A549 (cell line): ENCODE measurements around the gene ITSN1. TPM values are rescaled to one million over a fixed set of nuclear protein-coding genes. Genes with fewer than 3 reads are reported as not detected.

ENCODE experiments used
- ATAC-seq, 2 experiments: fragments of 200-7000 bp in 1 of 2; fragments of >200 bp in 1 of 2; cut with Nextera tagmentation in 1 of 2; cut with Tn5 transposase in 1 of 2; 3 replicates each; pipeline versions ENCODE4 v1.8.0 to v1.9.1; 2018 to 2020; ENCODE audit warnings: mild to moderate bottlenecking in 1 of 2, moderate library complexity in 1 of 2
- CTCF ChIA-PET: fragments of 300-600 bp; sonication (Branson Sonifier 250); formaldehyde crosslinking; extraction: SDS; loops from one replicate; lab custom pipeline; 2021; ENCODE audit warnings: antibody characterized with exemption, inconsistent platforms; lab: Yijun Ruan, JAX
- POLR2A ChIA-PET: fragments of 350-600 bp; formaldehyde crosslinking; extraction: SDS; loops from one replicate; lab custom pipeline; 2021; ENCODE audit warnings: antibody characterized with exemption, inconsistent platforms; lab: Yijun Ruan, JAX
- DNase-seq, 2 experiments: peaks; one replicate each; pipeline versions ENCODE4 v3.0.0 to v3.0.0-alpha.2; 2011 to 2016; ENCODE audit warnings: low read depth in 1 of 2, low spot score in 1 of 2
- FAIRE-seq: peaks from 2 replicates; lab custom pipeline; 2011; peaks lifted over from hg19 to GRCh38; lab: Jason Lieb, UNC
- H3K27ac ChIP-seq, 2 experiments: fragments of >200 bp; sonication (Bioruptor Twin); formaldehyde crosslinking; 3 replicates each; pipeline ENCODE4 v1.5.1; 2016 to 2017
- H3K4me1 ChIP-seq: fragments of >200 bp; sonication (Bioruptor Twin); formaldehyde crosslinking; 3 replicates; pipeline ENCODE4 v1.6.1; 2016
- H3K4me2 ChIP-seq: fragments of >200 bp; sonication (Bioruptor Twin); formaldehyde crosslinking; 3 replicates; pipeline ENCODE4 v1.6.1; 2016
- H3K4me3 ChIP-seq: fragments of >200 bp; sonication (Bioruptor Twin); formaldehyde crosslinking; 3 replicates; pipeline ENCODE4 v1.5.1; 2016
- H3K9me3 ChIP-seq: fragments of >200 bp; sonication (Bioruptor Twin); formaldehyde crosslinking; 3 replicates; pipeline ENCODE4 v1.6.1; 2016
- CBX8 ChIP-seq: fragments of 200-600 bp; sonication (generic); IDR thresholded peaks from 2 replicates; pipeline ENCODE4 v1.6.1; 2016
- CTCF ChIP-seq: fragments of >200 bp; sonication (Bioruptor Twin); formaldehyde crosslinking; IDR thresholded peaks from 3 replicates; pipeline ENCODE4 v1.5.1; 2016
- EHF ChIP-seq: fragments of 250-450 bp; sonication (Bioruptor Pico); IDR thresholded peaks from 2 replicates; pipeline ENCODE4 v1.5.0; 2020; ENCODE audit warnings: mild to moderate bottlenecking
- EHMT2 ChIP-seq: fragments of 200-600 bp; sonication (generic); IDR thresholded peaks from 2 replicates; pipeline ENCODE4 v1.6.1; 2016; ENCODE audit warnings: antibody characterized with exemption, low read depth, mild to moderate bottlenecking, moderate library complexity
- EP300 ChIP-seq, 2 experiments: fragments of >200 bp; sonication (Bioruptor Twin); formaldehyde crosslinking; IDR thresholded peaks; 2 replicates in 1 of 2; 3 replicates in 1 of 2; pipeline ENCODE4 v1.6.1; 2016 to 2017
- FOSB ChIP-seq: fragments of 250-450 bp; sonication (Bioruptor Pico); IDR thresholded peaks from 2 replicates; pipeline ENCODE4 v1.5.0; 2020; ENCODE audit warnings: mild to moderate bottlenecking, moderate library complexity
- FOSL2 ChIP-seq, 2 experiments: fragments of 450-650 bp in 1 of 2; fragments of >200 bp in 1 of 2; sonication (Bioruptor Twin) in 1 of 2; formaldehyde crosslinking; IDR thresholded peaks; 2 replicates each; pipeline versions ENCODE4 v1.5.0 to v1.6.1; 2016 to 2020; ENCODE audit warnings: mild to moderate bottlenecking in 1 of 2, moderate library complexity in 1 of 2
- FOXS1 ChIP-seq: fragments of 250-450 bp; sonication (Bioruptor Pico); IDR thresholded peaks from 2 replicates; pipeline ENCODE4 v1.5.0; 2020; ENCODE audit warnings: mild to moderate bottlenecking, moderate library complexity
- GATA3 ChIP-seq: IDR thresholded peaks from 2 replicates; pipeline ENCODE4 v1.6.1; 2012; ENCODE audit warnings: borderline replicate concordance
- HES2 ChIP-seq: fragments of >200 bp; sonication (Bioruptor Twin); formaldehyde crosslinking; IDR thresholded peaks from 2 replicates; pipeline ENCODE4 v1.6.1; 2016
- HEYL ChIP-seq: fragments of 250-450 bp; sonication (Bioruptor Pico); IDR thresholded peaks from 2 replicates; pipeline ENCODE4 v1.8.0; 2021; ENCODE audit warnings: mild to moderate bottlenecking, moderate library complexity
- HOXA7 ChIP-seq: fragments of 250-450 bp; sonication (Bioruptor Pico); IDR thresholded peaks from 2 replicates; pipeline ENCODE4 v1.5.0; 2020; ENCODE audit warnings: mild to moderate bottlenecking, moderate library complexity
- HOXB13 ChIP-seq: fragments of 250-450 bp; sonication (Bioruptor Pico); IDR thresholded peaks from 2 replicates; pipeline ENCODE4 v1.5.0; 2020; ENCODE audit warnings: low read depth, mild to moderate bottlenecking, moderate library complexity
- JUNB ChIP-seq: fragments of >200 bp; sonication (Bioruptor Twin); formaldehyde crosslinking; IDR thresholded peaks from 2 replicates; pipeline ENCODE4 v1.6.1; 2016
- KDM1A ChIP-seq: fragments of 200-600 bp; sonication (generic); IDR thresholded peaks from 2 replicates; pipeline ENCODE4 v1.6.1; 2016; ENCODE audit warnings: low read depth, mild to moderate bottlenecking
- MAFK ChIP-seq: fragments of 450-650 bp; IDR thresholded peaks from 2 replicates; pipeline ENCODE4 v1.6.1; 2014; ENCODE audit not compliant: partially characterized antibody
- MAZ ChIP-seq: fragments of 150-350 bp; IDR thresholded peaks from 2 replicates; pipeline ENCODE4 v1.6.1; 2014; ENCODE audit warnings: antibody characterized with exemption, low read depth, low read length, borderline replicate concordance
- MYC ChIP-seq: IDR thresholded peaks from 2 replicates; pipeline ENCODE4 v1.6.1; 2012; ENCODE audit warnings: mild to moderate bottlenecking, inconsistent platforms, low read length, improper control_type of control experiment, borderline replicate concordance
- NR3C1 ChIP-seq: fragments of >200 bp; sonication (Bioruptor Twin); formaldehyde crosslinking; IDR thresholded peaks from 3 replicates; pipeline ENCODE4 v1.6.1; 2017
- POLR2A ChIP-seq: IDR thresholded peaks from 2 replicates; pipeline ENCODE4 v1.6.1; 2012; ENCODE audit warnings: mild to moderate bottlenecking, low read length
- POLR2AphosphoS2 ChIP-seq: conservative IDR thresholded peaks from 2 replicates; pipeline ENCODE4 v1.6.1; 2012; ENCODE audit warnings: low read length, improper control_type of control experiment, inconsistent platforms
- RARB ChIP-seq: fragments of 250-450 bp; sonication (Bioruptor Pico); IDR thresholded peaks from 2 replicates; pipeline ENCODE4 v1.8.0; 2021; ENCODE audit warnings: mild to moderate bottlenecking, moderate library complexity
- TFCP2L1 ChIP-seq: fragments of 250-450 bp; sonication (Bioruptor Pico); IDR thresholded peaks from 2 replicates; pipeline ENCODE4 v1.5.0; 2021; ENCODE audit warnings: mild to moderate bottlenecking
- TP53 ChIP-seq: fragments of 250-450 bp; sonication (Bioruptor Pico); IDR thresholded peaks from 2 replicates; pipeline ENCODE4 v1.5.0; 2021; ENCODE audit warnings: mild to moderate bottlenecking, moderate library complexity
- ZNF302 ChIP-seq: fragments of 250-450 bp; sonication (Bioruptor Pico); IDR thresholded peaks from 2 replicates; pipeline ENCODE4 v1.9.0; 2021; ENCODE audit warnings: inconsistent platforms, mild to moderate bottlenecking, moderate library complexity
- ZSCAN20 ChIP-seq: fragments of 250-450 bp; sonication (Bioruptor Pico); IDR thresholded peaks from 2 replicates; pipeline ENCODE4 v1.8.0; 2022; ENCODE audit warnings: mild to moderate bottlenecking, moderate library complexity
- WGBS: methylation state at CpG from one replicate; pipeline ENCODE4 v1.1.6; 2017; ENCODE audit errors: missing lambda C conversion rate; 5-methylcytosine and 5-hydroxymethylcytosine counted together
- polyA plus RNA-seq, 4 experiments: library from polyadenylated mRNA; depleted of rRNA in 3 of 4; stranded (reverse); fragments of >200 nt; fragmentation: RNase III in 1 of 4; extraction: RNeasy Plus Mini Kit Qiagen cat#74134 plus additional on column Dnase treatment in 1 of 4; gene quantifications; 2 replicates in 3 of 4; 3 replicates in 1 of 4; pipeline ENCODE4 v1.2.3, GENCODE V29; 2011 to 2017
- TF ChIP-seq, protein P1 (sequence below): fragments of 250-450 bp; sonication (Bioruptor Pico); IDR thresholded peaks from 2 replicates; pipeline ENCODE4 v1.5.0; 2021; ENCODE audit warnings: mild to moderate bottlenecking, moderate library complexity, borderline replicate concordance
- TF ChIP-seq, protein P2 (sequence below): fragments of 450-650 bp; IDR thresholded peaks from 2 replicates; pipeline ENCODE4 v1.6.1; 2014; ENCODE audit warnings: antibody characterized with exemption

ITSN1 gene
- polyA plus RNA-seq, 2 of the 4 experiments (the other 2 are of a cell fraction) = 15.2 to 23.7 TPM

GRCh38 chr21:33699277-33699676 lies 57.0 kb downstream of the ITSN1 start:
- no peak for TF ChIP-seq TFCP2L1 (CRISPR knock-in tag)
- TF ChIP-seq EHF (CRISPR knock-in tag) = no peak
- no peak for TF ChIP-seq MAZ
- no peak for TF ChIP-seq EP300 (IDR thresholded peaks at IDR 0.05)
- TF ChIP-seq JUNB = no peak
- Histone ChIP-seq H3K4me1 (no peaks in the 10 kb centered on the region), H3K9me3 (no peaks in the 10 kb centered on the region), H3K27ac (no peak overlapping the region), H3K4me3 (no peak overlapping the region), H3K4me2 (no peak overlapping the region)
- no peak for FAIRE-seq
- WGBS = 80% methylated on average over 2 of the region's 2 CpGs
- ATAC-seq = no peak
- ChIA-PET CTCF (no interaction called here), POLR2A (no interaction called here)
- no peak for DNase-seq

DNA sequence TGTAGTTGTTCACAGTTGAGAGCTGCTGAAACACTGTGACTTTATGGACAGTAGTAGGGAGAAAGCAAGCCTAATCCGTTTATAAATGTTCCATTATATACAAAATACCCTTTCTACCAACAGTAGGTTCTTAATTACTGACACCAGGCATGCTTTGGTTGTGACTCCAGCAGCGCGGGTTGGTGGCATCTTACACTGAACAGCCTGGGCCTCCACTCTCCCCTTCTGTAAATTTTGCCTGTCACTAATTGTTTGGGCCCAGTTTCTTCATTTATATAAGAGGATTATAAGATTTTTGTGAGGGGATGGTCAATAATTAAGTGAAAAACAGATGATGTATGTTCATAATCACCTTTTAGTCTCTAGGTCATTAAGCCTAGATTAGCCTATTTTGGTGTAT lies 58.2 kb downstream of the ITSN1 start:
- FAIRE-seq (no peak), ATAC-seq (no peak), DNase-seq (no peak)
- no peaks in the 10 kb centered on the region for H3K4me1 ChIP-seq
- ChIA-PET CTCF (no interaction called here), POLR2A (no interaction called here)
- H3K4me2 ChIP-seq = no peak overlapping the region
- WGBS = 87% methylated on average over 3 of the region's 3 CpGs
- H3K27ac ChIP-seq = no peak overlapping the region
- H3K4me3 ChIP-seq = no peak overlapping the region
- H3K9me3 ChIP-seq = no peaks in the 10 kb centered on the region
- TF ChIP-seq HOXB13 (CRISPR knock-in tag) = no peak
- TF ChIP-seq GATA3 = no peak
- no peak for TF ChIP-seq ZSCAN20 (CRISPR knock-in tag)
- TF ChIP-seq FOXS1 = no peak
- no peak for TF ChIP-seq CTCF
- no peak for TF ChIP-seq CBX8
- TF ChIP-seq MAFK = no peak
- no peak for TF ChIP-seq RARB (CRISPR knock-in tag)
- TF ChIP-seq JUNB = no peak
- TF ChIP-seq HOXA7 (CRISPR knock-in tag) = no peak
- no peak for TF ChIP-seq NR3C1
- TF ChIP-seq POLR2A = no peak

DNA sequence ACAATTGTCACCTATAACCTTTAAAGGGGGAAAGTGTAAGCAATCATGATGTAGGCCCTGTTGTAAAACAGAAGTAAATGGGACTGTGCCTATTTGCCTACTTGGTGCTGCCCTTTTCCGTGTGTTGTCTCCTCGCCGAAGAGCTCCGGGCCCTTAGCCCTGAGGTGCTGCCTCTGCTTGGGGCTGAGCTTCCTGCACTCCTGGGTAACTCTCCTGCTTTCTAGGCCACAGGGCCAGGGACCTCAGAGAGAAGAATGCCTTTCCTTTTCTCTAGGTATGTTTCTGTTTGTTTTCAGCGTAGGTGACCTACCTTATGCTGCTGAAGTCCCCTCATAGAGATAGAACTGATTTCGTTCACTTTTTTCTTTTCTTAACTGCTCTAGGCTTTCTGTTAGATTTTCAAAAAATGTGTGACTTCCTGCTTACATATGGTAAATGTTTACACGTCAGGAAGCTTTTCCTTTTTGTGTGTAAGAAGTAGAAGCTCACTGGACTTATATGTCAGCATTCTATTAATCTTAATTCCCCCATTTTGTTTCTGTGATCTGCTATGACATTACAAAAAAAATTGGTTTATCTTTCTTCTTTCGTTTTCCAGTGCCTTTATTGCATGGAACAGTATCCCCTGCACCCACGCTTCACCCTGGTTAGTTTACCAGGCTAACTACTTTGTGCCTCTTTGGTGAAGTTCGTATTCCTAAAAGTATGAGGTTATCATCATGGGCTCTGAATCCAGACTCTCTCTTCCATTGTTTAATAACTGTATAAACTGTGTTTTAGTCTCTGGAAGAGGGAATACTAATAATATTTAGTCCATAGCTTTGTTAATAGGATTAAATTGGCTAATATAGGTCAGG lies 61.7 kb downstream of the ITSN1 start:
- Histone ChIP-seq H3K4me1 (no peaks in the 10 kb centered on the region), H3K9me3 (0 out of 3 replicates have a peak, but pooled peaks cover 2% of the 10 kb centered on the region)
- DNase-seq = no peak
- POLR2A ChIA-PET = no interaction called here
- no peak for TF ChIP-seq EHMT2
- TF ChIP-seq MYC = no peak
- no peak for TF ChIP-seq POLR2AphosphoS2
- no peak for TF ChIP-seq HES2
- TF ChIP-seq ZNF302 = no peak
- TF ChIP-seq POLR2A = no peak
- TF ChIP-seq, protein P1, sequence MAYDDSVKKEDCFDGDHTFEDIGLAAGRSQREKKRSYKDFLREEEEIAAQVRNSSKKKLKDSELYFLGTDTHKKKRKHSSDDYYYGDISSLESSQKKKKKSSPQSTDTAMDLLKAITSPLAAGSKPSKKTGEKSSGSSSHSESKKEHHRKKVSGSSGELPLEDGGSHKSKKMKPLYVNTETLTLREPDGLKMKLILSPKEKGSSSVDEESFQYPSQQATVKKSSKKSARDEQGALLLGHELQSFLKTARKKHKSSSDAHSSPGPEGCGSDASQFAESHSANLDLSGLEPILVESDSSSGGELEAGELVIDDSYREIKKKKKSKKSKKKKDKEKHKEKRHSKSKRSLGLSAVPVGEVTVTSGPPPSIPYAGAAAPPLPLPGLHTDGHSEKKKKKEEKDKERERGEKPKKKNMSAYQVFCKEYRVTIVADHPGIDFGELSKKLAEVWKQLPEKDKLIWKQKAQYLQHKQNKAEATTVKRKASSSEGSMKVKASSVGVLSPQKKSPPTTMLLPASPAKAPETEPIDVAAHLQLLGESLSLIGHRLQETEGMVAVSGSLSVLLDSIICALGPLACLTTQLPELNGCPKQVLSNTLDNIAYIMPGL (CRISPR knock-in tag) = no peak
- TF ChIP-seq HEYL (CRISPR knock-in tag) = no peak
- TF ChIP-seq, protein P2, sequence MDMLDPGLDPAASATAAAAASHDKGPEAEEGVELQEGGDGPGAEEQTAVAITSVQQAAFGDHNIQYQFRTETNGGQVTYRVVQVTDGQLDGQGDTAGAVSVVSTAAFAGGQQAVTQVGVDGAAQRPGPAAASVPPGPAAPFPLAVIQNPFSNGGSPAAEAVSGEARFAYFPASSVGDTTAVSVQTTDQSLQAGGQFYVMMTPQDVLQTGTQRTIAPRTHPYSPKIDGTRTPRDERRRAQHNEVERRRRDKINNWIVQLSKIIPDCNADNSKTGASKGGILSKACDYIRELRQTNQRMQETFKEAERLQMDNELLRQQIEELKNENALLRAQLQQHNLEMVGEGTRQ = no peak
- TF ChIP-seq MAFK = no peak
- no peak for TF ChIP-seq HOXB13 (CRISPR knock-in tag)
- TF ChIP-seq FOSL2 (IDR thresholded peaks at IDR 0.05) = no peak
- TF ChIP-seq FOSL2 (CRISPR knock-in tag; IDR thresholded peaks at IDR 0.05) = no peak
- no peak for TF ChIP-seq KDM1A
- TF ChIP-seq FOSB (CRISPR knock-in tag) = no peak
- no peak for TF ChIP-seq CBX8
- TF ChIP-seq TP53 (CRISPR knock-in tag) = no peak
- TF ChIP-seq, all 56 proteins: peak for 0
- no peak for ATAC-seq
- CTCF ChIA-PET = interaction anchor here (0.6 kb wide), 1 partner anchor 55 kb away, joined by 3 read pairs; no protein-coding TSS in a partner anchor
- WGBS = 77% methylated on average over 10 of the region's 10 CpGs
- no peak overlapping the region for H3K27ac ChIP-seq
- FAIRE-seq = no peak
- no peak overlapping the region for H3K4me2 ChIP-seq
- no peak overlapping the region for H3K4me3 ChIP-seq
